GM21529 (cell line): ENCODE data around the gene ALG2.

Experiments
- ATAC-seq: cut with Tn5 transposase; IDR thresholded peaks from one replicate; pipeline ENCODE4 v1.9.1; 2021; ENCODE audit not compliant: unreplicated experiment

ALG2 gene

DNA sequence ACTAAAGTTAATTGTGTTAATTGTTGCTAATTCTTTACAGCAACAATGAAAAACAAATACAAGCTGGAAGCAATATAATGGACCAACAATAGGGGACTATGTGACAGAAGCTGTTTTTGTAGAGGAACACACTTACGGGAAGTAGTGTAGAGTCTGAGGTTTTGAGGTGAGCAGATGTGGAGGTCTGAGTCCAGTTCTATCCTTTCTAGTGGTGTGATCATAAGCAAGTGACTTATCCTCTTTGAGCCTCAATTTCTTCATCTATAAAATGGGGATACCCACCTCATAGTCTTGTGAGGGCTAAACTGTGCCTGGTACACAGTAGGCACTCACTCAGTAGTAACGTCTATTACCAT is 28.3 kb downstream of the ALG2 start:
- ATAC-seq: no peak

DNA sequence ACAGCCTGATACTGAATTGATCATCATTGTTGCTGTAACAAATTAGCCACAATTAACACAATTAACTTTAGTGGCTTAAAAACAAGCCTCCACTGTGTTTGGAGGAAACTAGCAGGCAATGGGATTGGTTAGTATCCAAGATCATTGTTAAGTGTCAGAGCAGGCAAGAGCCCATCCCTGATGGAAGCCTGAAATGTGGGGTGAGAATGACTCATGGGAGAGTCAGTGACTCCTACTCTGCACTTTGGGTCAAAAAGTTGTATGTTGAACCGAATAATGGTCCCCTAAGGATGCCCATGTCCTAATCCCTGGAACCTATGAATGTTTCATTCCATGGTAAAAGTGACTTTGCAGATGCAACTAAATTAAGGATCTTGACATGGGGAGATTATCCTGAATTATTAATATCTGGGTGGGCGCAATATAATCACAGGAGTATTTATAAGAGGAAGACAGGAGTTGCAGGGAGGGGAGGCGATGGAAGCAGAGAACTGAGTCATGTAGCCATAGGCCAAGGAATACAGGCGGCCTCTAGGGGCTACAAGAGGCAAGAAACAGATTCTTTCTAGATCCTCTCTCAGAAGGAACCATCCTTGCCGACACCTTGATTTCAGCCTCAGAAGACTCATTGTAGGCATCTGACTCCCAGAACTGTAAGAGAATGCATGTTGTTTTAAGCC is 28.8 kb downstream of the ALG2 start:
- no peak for ATAC-seq

DNA sequence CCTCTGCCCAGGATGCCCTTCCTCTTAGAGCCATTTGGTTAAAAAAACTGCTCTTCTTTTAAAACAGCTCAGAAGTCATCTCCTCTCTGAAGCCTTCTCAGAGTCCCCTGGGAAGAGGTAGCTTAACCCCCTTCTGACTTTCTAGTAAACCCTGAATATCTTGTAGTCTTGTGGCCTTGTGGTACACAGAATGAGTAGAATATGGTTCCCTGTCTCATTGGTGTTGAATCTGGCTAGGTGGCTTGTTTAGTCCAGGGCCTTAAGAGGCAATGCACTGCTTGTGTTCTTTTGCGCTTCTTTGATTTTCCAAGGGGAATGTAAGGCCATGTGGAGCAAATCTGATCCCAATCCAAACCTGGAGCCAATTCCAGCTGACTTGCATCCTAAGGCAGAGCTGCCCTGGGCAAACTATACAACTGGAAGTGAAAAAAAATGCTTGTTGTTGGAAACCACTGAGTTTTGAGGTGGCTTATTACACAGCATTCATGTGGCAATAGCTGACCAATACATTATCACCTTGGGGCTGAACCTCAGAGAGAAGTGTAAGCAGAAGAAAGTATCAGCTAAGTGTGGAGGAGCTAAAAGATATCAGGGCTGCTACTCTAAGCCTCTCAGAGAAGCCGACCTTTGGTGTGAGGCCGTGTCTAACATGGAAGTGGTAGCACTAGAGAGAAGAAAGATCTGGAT is 31.0 kb downstream of the ALG2 start:
- ATAC-seq: no peak

DNA sequence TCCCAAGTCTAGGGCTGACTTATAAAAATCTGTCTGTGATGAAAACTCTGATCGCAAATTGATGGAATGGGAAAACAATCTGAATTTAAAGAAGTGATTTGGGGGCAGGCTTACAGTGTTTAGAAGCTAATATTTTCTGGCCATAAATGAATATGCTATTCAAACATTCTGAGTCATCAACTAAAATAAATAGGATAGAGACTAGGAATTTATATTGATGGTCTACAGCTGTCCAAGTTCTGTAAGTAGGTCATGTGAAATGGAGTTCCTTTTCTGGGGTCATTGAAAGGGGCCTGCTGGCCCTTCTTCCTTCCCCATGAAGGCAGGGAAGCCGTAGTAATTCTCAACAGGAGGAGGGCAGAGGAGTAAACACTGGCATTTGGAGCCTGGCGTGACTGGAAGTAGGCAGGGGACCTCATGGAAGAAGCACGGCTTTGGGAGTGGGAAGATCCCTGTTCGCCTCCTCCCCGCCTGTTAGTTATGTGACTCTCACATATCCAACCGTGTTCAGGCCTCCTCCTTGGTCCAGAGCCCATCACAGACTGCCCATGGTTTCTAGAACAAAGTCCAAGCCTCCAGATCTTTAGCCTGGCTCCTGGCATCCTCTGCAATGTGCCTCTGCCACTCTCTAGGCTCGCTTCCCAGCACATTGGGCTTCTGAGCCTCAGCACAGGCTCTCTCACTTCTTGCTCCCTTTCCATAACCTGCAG is 31.7 kb downstream of the ALG2 start:
- no peak for ATAC-seq

DNA sequence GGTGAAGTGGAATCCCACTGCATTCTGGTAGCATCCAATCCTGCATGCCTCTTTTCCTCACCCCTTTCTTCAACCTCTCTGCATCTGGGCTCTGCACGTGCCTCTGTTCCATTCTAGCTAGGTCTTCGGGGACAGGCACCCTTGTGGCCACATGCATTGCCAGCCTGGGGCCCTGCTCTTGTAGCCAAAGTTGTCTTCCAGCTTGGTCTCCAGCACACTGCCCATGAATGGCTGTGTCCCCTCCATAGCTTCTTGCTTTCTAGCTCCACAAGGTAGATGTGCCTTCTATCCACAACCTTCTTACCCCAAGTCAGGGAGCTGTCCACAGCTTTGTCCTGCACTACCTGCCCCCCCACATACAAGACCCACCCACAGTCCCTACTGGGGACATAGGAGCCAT is 32.6 kb downstream of the ALG2 start:
- no peak for ATAC-seq

DNA sequence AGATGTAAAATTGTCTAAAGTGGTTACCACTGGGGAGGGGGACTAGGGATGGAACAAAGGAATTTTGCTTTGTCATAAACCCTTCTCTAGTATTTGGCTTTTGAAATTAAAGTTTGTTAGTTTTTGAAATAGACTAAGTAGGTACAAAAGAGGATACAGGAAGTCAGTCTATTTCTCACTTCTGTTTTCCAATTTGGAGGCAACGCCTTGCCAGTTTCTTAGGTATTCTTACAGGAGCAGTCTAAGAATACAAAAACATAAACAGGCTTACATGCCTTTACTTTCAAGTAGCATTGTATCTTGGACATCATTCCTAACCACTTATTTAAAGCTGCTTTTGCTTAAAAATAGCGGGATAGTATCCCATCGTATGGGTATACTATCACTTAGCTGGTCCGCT is 34.4 kb downstream of the ALG2 start:
- ATAC-seq: no peak

DNA sequence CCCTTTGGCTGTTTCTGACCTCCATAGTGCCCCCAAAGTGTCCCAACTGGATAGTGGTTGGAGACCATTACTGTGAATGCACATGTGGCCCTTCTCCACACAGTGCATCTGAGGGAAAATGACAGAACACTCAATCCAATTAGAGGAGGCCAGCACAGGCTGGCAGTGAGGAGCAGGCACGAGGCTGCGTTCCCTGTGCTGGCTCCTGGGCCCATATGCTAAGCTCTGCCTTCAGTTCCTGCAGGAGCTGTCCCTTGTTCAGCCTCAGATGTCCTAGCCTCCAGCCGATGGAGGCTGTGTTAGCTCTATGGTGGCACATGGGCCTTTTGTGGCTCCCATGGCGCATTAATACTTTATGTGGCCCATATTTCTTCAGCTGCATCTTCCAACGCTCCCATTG is 35.8 kb downstream of the ALG2 start:
- no peak for ATAC-seq

DNA sequence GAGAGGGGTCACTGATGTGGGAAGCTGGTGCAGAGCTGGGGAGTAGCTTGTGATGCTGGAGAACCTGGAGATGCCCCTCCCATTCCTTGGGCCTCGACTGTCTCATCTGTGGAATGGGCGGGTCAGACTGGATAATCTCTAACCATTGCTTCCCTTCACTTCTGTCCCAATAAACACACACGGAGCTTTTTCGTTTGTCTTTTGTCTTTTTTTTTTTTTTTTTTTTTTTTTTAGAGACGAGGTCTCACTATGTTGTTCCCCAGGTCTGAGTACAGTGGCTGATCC is 36.5 kb downstream of the ALG2 start:
- no peak for ATAC-seq

DNA sequence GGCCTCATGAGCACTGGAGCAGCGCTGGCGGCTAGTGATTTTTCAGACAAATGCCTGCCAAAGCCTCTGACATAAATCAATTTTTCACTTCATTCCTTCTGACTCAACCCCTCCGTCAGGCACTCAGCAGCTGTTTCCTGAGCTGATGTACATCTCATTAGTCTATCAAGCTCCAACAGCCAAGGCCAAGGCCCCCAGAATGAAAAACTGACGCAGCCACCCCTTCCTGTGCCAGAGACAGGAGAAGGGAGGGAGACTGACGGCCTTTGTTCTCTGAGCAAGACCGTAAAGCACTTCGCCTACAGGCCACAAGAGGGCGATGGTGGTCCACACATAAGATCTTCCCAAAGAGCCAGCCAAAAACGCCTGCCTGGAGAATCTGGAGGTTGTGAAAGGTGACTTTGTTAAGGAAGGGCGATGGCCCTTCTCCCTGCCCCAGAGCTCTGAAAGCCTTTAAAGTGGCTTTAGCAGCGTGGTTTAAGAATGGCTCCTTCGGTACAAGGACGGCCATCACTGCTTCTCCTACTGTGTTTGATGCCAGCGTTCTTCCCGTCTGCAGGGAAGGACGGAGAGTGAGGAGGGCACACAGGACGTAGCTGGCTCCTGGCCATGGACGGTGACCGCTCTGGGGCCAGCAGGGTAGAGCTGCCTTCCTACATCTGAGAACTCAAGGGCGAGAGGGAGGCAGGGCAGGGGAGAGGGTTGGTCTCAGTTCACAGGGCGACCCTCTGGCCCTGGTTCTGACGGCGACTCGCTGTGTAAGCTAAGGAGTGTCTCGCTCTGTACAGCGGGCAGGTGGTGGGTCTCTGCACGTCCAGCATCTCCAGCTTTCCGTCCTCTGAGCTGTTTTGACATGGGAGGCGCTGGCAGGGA is 37.0 kb downstream of the ALG2 start:
- peak; percentile 54 for ATAC-seq

DNA sequence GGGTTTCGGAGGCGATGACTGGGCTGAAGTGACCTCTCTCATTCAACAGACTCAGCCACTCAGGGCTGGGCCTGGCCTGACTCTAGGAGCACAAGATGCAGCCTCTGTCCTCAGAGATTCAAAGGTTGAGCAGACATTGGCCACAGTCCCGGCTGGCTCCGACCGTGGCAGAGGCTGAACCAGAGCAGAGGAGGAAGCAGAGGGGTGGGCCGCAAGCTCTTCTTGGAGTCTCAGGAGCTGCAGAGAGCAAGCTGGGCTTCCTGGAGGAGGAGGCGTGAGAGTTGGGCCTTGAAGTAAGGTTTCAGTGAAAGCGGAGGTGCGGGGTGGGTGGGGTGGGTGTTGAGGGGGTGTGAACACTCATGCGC is 37.6 kb downstream of the ALG2 start:
- ATAC-seq: no peak

DNA sequence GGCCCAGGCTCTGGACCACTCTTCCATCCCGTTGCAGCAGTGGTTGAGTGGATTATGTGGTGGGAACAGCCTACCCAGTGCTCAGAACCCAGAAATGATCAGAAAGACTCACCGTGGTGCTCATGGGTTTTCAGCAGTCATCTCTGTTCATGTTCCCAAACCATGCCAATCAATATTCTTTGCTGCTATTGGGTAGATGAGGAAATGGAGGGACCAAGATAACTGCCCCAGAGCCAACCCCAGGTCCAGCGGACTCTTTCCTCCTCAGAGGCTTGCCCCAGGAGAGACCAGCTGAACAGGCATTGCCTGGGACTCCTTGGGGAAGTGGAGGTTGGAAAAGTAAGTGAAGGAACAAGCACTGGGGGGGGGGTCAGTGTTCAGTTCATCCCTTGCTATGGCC is 38.1 kb downstream of the ALG2 start:
- no peak for ATAC-seq

DNA sequence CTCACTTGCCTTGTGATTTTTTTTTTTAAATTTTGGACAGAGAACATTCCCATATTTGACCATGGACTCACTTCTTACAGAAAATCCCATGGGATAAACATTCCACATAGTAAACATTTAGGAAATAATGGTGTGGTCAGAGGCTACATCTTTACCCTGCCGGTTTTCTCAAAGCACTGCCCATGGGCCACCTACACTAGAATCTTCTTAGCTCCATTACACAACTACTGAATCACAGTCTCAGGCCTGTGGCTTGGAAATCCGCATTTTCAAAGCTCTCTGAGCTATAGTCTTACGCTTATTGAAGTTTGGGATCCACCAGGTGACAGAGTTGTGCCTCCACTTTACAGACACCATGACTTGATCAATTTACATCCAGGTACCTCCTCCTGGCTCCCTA is 39.4 kb downstream of the ALG2 start:
- ATAC-seq: no peak

DNA sequence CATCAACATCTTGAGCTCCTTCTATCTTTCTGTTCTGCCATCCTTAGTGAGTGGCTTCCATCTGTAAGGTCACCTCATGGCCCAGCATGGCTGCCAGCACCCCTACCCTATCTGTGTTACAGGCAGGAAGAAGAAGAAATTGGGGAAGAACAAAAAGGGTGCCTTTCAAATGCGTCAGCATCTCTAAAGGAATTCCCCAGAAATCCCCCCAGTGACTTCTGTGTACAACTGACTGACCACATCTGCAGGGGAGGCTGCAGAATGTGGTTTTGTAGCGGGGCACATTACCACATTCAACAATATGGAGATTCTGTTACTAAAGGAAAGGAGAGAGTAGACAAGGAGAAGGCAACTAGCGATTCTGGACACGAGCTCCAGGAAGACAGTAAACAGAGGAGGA is 40.1 kb downstream of the ALG2 start:
- ATAC-seq: peak; percentile 53

DNA sequence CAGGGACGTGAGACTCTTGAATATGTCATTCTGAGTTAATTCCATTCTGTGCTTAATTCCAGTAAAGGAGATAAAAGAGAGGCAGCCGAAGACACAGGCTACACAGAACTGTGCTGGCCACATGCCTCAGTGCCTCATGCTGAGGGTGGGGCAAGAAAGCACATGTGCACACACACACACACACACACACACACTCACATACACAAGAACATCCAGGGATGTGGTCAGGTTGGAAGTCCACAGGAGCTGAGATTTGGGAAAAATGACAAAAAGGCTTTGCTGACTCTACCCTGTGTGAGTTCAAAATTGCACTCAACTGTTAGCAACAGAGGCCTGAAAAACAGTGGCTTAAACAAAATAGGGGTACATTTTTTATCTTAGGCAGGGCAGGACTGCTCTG is 40.5 kb downstream of the ALG2 start:
- ATAC-seq: no peak

DNA sequence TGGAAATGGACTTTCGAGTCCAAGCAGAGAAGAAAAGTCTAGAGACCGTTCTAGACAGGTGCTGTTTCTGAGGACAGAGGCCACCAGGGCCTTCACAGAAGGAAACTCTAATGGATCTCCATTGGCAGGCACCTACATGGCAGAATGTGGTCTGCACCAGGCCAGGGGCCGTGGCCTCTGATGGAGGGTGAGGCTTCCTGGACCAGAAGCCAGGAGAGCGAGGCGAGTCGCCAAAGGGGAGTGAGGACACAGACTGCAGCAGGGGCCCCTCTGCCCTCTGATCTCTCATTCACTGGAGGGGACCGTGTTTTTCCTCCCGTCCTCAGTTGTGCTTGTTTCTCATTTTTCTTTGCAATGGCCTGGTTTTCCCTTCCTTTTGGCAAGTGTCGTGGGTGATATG is 41.1 kb downstream of the ALG2 start:
- no peak for ATAC-seq

DNA sequence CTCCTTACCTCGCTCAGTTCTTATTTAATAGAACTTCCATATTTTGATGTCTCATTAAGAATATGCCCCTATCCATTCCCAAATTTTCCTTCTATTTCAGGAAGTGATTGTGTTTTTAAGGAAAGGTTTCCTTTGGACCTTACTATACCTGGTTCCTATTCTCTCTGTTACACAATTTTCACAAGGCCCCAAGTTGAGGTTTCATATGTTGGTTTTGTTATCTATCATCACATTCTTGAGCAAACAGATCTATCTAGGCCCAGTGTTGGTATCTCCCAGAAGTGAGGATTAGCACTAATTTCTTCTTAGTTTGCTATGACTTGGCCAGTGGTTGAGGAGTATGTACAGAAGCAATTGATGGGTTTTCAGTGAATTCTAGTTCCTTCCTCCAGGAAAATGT is 41.5 kb downstream of the ALG2 start:
- ATAC-seq: peak; percentile 42

DNA sequence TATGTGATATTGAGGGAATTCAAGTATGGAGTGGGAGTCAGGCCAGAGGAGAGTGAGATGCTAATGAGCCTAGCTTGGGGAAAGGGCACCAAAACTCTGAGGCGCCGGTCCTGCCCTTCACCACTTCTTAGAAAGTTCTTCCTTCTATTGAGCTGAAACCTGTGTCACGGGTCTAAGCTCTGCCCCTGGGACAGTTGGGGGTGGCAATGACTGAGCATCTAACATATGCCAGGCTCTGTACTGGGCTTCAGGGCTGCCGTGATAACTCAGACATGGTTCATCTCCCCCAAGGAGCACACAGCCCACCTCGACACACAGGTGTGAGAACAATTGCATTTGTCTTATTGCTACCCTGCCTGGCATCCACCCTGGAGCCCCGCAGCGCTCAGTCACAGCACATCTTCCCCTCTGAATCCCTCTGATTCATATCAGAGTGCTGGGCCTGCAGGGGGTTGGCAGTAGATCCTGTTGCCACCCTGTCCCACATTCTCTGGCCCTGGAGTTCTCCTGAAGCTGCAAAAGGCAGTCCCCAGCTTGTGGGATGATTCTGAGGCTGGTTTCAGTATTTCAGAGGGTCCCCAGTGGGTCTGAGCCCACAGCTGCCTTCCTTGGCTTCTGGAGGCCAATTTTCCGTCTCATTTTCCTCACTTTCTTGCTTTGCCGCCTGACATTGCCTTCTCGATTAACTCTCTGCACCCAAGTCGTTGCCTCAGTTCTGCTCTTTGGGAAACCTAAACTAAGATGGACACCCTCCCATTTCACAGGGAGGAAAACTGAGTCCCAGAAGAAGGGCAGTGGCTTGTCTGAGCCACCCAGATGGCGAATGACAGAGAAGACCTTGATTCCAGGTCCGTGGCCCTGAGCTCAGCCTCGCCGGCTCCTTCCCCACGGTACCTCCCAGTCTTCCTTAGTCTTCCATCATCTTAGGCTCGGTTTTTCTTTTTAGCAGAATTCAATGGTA is 42.5 kb downstream of the ALG2 start:
- ATAC-seq: no peak

DNA sequence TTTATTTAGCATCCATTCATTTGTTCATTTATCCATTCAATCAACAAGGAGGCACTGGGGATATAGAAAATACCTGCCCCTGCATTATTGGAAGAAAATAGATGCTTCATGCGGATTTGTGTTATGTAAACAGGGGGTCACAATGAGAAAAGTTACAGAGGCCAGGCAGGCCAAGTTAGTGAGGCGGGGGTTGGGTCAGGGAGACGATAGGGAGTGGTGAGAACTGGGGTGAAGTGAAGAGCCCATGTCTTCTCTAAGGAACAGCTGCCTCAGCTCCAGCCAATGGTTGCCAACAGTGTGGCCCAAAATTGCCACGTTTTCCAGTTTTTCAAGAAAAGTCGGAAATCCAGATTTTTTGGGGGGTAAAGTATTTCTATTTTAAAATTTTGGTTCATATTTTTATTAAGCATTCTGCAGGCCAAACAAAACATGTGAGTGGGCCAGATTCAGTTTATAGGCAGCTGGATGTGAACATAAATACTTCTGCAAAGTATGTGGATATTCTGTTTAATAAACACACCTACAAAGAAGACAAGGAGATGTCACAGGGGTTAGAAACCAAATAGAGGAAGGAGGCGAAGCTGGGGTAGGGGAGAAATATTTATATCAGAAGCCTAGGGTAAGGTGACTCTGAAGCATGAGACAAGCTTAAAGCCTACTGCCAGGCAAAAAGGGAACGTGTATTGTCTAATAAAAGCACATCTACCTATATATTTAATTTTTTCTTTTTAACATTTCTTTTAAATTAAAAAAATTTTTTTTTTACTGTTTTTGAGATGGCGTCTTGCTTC is 44.0 kb downstream of the ALG2 start:
- ATAC-seq: no peak

DNA sequence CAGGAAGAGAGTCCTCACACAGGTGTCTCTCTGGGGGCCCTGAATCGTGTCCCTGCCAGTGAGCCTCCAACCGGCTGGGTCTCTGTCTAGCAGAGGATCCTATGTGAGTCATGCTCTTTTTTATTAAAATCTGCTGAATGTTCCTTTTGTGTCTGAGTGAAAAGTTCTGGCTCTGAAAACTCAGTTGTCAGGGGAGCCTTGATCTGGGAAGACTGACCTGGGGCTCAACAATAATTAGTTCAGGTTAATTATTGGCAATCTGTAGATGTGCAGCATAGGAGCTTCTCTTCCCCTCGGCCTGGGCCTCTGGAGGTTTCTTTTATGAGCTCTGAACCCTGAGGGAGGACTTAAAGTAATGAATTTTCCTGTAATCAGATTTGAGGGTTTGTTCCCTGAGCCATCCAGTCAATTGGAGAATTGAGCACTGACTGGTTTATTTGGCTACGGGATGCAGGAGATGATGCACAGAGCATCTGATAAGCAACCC is 45.2 kb downstream of the ALG2 start:
- no peak for ATAC-seq
